ENCODE results near the gene ERICH6B. TPM values are rescaled to one million over a fixed set of nuclear protein-coding genes. Genes with fewer than 3 reads are reported as not detected.

Gene ERICH6B
- total and polyA plus RNA-seq, 12 donors: not detected

GRCh38 chr13:45519493-45519892, 96.0 kb downstream of the ERICH6B start:
- TF ChIP-seq CTCF (IDR thresholded peaks at IDR 0.05): no peak
- ATAC-seq (no peak), DNase-seq (no peak)
- Histone ChIP-seq H3K4me1 (peaks cover 0 to 9% (median 3%) of the 10 kb centered on the region in 9 donors), H3K36me3 (peaks cover 0 to 100% (median 49%) of the 10 kb centered on the region in 9 donors), H3K4me3 (no peak overlapping the region), H3K27ac (peak overlapping the region in 1 of 10 donors; percentile 61), H3K9me3 (no peaks in the 10 kb centered on the region), H3K27me3 (no peaks in the 10 kb centered on the region)
- intact Hi-C loops (cut with DNase I): loop anchor here in 1 of 10 donors (10.0 kb wide), 1 partner anchor 645 kb away; no protein-coding TSS in a partner anchor
- 84 to 85% methylated on average over 4 of the region's 4 CpGs for WGBS, 2 donors

GRCh38 chr13:45518525-45519245, 96.9 kb downstream of the ERICH6B start:
- DNase-seq (no peak), ATAC-seq (no peak)
- WGBS, 2 donors: 37 to 48% methylated on average over 4 of the region's 4 CpGs
- peaks cover 0 to 9% (median 0%) of the 10 kb centered on the region in 9 donors for H3K4me1 ChIP-seq
- H3K9me3 ChIP-seq: no peaks in the 10 kb centered on the region
- H3K4me3 ChIP-seq: no peak overlapping the region
- intact Hi-C loops (cut with DNase I): loop anchor here in 1 of 10 donors (10.0 kb wide), 1 partner anchor 646 kb away; no protein-coding TSS in a partner anchor
- H3K27ac ChIP-seq: peak overlapping the region in 1 of 10 donors; percentile 61
- peaks cover 0 to 100% (median 49%) of the 10 kb centered on the region in 9 donors for H3K36me3 ChIP-seq
- no peaks in the 10 kb centered on the region for H3K27me3 ChIP-seq
- TF ChIP-seq CTCF (IDR thresholded peaks at IDR 0.05): no peak

- intact Hi-C loops (cut with DNase I): loop anchor here in 1 of 10 donors (10.0 kb wide), 1 partner anchor 648 kb away; no protein-coding TSS in a partner anchor
- no peak overlapping the region for H3K4me3 ChIP-seq
- no peaks in the 10 kb centered on the region for H3K27me3 ChIP-seq
- DNase-seq (no peak), ATAC-seq (no peak)
- H3K36me3 ChIP-seq: peaks cover 0 to 96% (median 56%) of the 10 kb centered on the region in 9 donors
- TF ChIP-seq CTCF (IDR thresholded peaks at IDR 0.05): no peak
- no peaks in the 10 kb centered on the region for H3K9me3 ChIP-seq
- 83 to 84% methylated on average over 2 of the region's 2 CpGs for WGBS, 2 donors
- H3K4me1 ChIP-seq: peaks cover 0 to 10% (median 0%) of the 10 kb centered on the region in 9 donors
- H3K27ac ChIP-seq: no peak overlapping the region
Measured at GRCh38 chr13:45516757-45517156, 98.8 kb downstream of the ERICH6B start.

GRCh38 chr13:45512098-45512496, 103.4 kb downstream of the ERICH6B start:
- H3K27me3 ChIP-seq: no peaks in the 10 kb centered on the region
- no peaks in the 10 kb centered on the region for H3K9me3 ChIP-seq
- H3K4me1 ChIP-seq: peaks cover 0 to 8% (median 0%) of the 10 kb centered on the region in 9 donors
- intact Hi-C loops (cut with DNase I): loop anchor here in 2 of 10 donors (5.0 to 10.0 kb wide), 2 partner anchors 650 to 653 kb away; no protein-coding TSS in a partner anchor
- WGBS, 2 donors: 62 to 74% methylated on average over 1 of the region's 1 CpG
- no peak for DNase-seq
- peak overlapping the region in 1 of 10 donors; percentile 21 for H3K27ac ChIP-seq
- H3K36me3 ChIP-seq: peaks cover 0 to 96% (median 67%) of the 10 kb centered on the region in 9 donors
- TF ChIP-seq CTCF (IDR thresholded peaks at IDR 0.05): no peak
- ATAC-seq: no peak
- H3K4me3 ChIP-seq: no peak overlapping the region

Measured in heart right ventricle (tissue), 16 donors.